ENCODE results near the gene ATAD3B. TPM values are rescaled to one million over a fixed set of nuclear protein-coding genes. Genes with fewer than 3 reads are reported as not detected.

ATAD3B gene
- total and polyA plus RNA-seq, 2 of the 13 experiments (the other 11 are each of a cell fraction or from before 2014, with no cell fraction given) = 9.6 to 31.1 TPM

DNA sequence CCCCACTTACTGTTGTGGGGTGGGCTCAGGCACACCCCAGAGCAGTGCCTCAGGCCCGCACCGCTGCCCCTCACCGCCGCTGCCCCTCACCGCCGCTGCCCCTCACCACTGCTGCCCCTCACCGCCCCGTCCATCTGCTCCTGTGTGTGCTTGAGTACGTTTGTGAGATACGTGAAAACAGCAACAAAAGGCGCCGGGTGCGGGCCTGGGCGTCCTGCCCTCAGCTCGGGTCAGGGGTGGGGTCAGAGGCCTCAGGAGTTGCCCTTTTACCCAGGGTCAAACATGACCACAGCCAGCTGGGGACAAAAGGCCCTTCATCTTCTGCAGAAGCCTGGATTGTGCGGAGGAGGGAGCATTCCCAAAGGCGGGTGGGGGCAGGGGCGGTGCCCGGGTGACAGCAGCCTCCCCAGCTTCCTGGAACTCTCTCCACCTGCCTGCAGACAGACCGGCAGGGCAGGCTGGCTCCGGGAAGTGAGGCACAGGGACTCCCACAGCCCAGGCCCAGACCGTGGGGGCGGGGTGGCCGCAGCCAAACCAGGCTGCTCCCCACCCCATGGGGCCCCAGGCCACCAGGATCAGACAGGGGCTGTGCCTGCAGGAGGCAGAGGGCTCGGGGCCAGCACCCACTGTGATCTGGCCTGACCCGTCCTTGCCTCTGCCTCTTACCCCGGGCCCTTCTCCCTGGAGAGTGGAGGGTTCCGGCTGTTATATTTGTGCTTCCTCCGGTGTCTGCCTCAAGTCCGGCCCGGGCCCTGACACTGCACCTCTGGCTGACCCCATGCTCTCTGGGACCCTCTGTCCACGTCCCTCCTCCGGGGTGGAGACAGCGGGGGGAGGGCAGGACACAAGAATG lies 38.4 kb upstream of the ATAD3B start (continued):
- TF ChIP-seq, protein P1, sequence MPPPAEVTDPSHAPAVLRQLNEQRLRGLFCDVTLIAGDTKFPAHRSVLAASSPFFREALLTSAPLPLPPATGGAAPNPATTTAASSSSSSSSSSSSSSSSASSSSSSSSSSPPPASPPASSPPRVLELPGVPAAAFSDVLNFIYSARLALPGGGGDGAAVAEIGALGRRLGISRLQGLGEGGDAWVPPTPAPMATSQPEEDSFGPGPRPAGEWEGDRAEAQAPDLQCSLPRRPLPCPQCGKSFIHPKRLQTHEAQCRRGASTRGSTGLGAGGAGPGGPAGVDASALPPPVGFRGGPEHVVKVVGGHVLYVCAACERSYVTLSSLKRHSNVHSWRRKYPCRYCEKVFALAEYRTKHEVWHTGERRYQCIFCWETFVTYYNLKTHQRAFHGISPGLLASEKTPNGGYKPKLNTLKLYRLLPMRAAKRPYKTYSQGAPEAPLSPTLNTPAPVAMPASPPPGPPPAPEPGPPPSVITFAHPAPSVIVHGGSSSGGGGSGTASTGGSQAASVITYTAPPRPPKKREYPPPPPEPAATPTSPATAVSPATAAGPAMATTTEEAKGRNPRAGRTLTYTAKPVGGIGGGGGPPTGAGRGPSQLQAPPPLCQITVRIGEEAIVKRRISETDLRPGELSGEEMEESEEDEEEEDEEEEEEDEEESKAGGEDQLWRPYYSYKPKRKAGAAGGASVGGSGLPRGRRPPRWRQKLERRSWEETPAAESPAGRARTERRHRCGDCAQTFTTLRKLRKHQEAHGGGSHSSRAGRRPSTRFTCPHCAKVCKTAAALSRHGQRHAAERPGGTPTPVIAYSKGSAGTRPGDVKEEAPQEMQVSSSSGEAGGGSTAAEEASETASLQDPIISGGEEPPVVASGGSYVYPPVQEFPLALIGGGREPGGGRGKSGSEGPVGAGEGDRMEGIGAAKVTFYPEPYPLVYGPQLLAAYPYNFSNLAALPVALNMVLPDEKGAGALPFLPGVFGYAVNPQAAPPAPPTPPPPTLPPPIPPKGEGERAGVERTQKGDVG (CRISPR knock-in tag; IDR thresholded peaks at IDR 0.05; ENCODE audit: borderline replicate concordance) = peak; percentile 57; the same call in 1 of the 2 replicates
- TF ChIP-seq ZFP36 (IDR thresholded peaks at IDR 0.05; ENCODE audit: borderline replicate concordance, low read depth, low read length, partially characterized antibody) (no peak), ZNF501 (CRISPR knock-in tag; IDR thresholded peaks at IDR 0.05) (peak; percentile 86), ZMAT5 (CRISPR knock-in tag; IDR thresholded peaks at IDR 0.05; ENCODE audit: borderline replicate concordance, low read depth) (no peak), JUN (CRISPR knock-in tag; IDR thresholded peaks at IDR 0.05) (no peak), MAFG (CRISPR knock-in tag; IDR thresholded peaks at IDR 0.05) (no peak), SP2 (CRISPR knock-in tag; IDR thresholded peaks at IDR 0.05) (0 out of 2 replicates have a peak, but pooled peaks have one; percentile 44), ARHGAP35 (CRISPR knock-in tag; IDR thresholded peaks at IDR 0.05; ENCODE audit: borderline replicate concordance) (no peak), ETV5 (CRISPR knock-in tag; IDR thresholded peaks at IDR 0.05; ENCODE audit: borderline replicate concordance) (peak; percentile 89; the same call in 1 of the 2 replicates), MATR3 (CRISPR knock-in tag; IDR thresholded peaks at IDR 0.05) (no peak), ZNF724P (CRISPR knock-in tag; IDR thresholded peaks at IDR 0.05; ENCODE audit: borderline replicate concordance) (0 out of 2 replicates have a peak, but pooled peaks have one; percentile 9), SATB2 (CRISPR knock-in tag; IDR thresholded peaks at IDR 0.05) (no peak), MZF1 (CRISPR knock-in tag; IDR thresholded peaks at IDR 0.05; ENCODE audit: borderline replicate concordance) (no peak), PTBP1 (IDR thresholded peaks at IDR 0.05; ENCODE audit: low read depth, low read length, poor library complexity, severe bottlenecking) (peak; percentile 20), KAT8 (CRISPR knock-in tag; IDR thresholded peaks at IDR 0.05) (peak; percentile 89), ZNF18 (CRISPR knock-in tag; IDR thresholded peaks at IDR 0.05; ENCODE audit: insufficient replicate concordance) (no peak), NR3C1 (CRISPR knock-in tag; IDR thresholded peaks at IDR 0.05) (no peak), HMGA1 (CRISPR knock-in tag; conservative IDR thresholded peaks at IDR 0.05) (no peak), ZNF576 (CRISPR knock-in tag; IDR thresholded peaks at IDR 0.05) (0 out of 2 replicates have a peak, but pooled peaks have one; percentile 44), ZNF329 (CRISPR knock-in tag; IDR thresholded peaks at IDR 0.05; ENCODE audit: low read depth) (no peak), MTF1 (CRISPR knock-in tag; IDR thresholded peaks at IDR 0.05) (no peak), AGO2 (optimal IDR thresholded peaks at IDR 0.05; ENCODE audit: low read depth, low read length) (no peak), CCAR2 (optimal IDR thresholded peaks at IDR 0.05; ENCODE audit: low read depth, low read length) (peak; percentile 86), FLYWCH1 (CRISPR knock-in tag; IDR thresholded peaks at IDR 0.05) (no peak), FOXK2 (IDR thresholded peaks at IDR 0.05) (peak; percentile 55)
